ENCODE results near the gene LHX2.

LHX2 gene

DNA sequence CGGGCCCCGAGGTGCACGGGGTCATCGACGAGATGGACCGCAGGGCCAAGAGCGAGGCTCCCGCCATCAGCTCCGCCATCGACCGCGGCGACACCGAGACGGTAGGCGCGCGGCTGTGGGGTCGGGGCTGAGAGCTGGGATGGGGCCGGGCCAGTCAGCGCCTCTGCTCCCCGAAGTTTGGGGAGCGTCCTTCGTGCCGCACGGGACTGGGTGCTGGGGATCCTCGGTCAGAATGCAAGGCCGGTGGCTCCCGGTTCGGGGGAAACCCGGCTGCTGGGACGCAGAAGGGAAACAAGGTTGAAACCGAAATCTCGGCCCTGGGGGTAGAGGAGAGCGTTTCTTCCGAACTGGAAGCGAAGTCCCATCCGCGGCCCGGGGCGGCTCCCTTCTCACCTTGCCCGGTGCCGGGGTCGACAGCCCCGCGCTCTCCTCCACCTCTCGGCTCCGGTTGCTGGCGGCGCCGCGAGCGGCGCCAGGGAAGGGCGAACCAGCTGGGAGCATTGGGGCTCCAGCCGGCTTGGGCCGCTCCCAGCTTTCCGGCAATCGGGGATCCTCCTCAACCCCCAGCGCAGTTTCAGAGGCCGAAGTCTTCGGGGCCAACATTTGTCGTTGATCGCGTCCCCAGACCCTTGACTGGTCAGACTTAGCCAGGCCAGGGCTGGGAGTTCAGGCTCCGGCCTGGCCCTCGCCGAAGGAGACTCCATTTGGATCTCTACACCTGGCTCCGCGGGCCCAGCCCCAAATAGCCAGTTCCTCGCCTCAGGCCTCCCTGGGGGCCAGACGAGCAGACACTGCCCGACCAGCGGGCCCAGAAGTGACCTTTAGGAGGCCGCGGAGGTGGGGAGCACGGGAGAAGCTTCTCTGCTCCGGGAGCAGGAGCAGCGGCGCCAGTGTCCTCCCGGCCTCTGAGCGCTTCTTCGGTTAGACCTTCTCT, 1.1 kb downstream of the LHX2 start:
- in situ Hi-C loops (cut with HindIII; ENCODE audit: low sequenced_read_pairs): no loop called here

DNA sequence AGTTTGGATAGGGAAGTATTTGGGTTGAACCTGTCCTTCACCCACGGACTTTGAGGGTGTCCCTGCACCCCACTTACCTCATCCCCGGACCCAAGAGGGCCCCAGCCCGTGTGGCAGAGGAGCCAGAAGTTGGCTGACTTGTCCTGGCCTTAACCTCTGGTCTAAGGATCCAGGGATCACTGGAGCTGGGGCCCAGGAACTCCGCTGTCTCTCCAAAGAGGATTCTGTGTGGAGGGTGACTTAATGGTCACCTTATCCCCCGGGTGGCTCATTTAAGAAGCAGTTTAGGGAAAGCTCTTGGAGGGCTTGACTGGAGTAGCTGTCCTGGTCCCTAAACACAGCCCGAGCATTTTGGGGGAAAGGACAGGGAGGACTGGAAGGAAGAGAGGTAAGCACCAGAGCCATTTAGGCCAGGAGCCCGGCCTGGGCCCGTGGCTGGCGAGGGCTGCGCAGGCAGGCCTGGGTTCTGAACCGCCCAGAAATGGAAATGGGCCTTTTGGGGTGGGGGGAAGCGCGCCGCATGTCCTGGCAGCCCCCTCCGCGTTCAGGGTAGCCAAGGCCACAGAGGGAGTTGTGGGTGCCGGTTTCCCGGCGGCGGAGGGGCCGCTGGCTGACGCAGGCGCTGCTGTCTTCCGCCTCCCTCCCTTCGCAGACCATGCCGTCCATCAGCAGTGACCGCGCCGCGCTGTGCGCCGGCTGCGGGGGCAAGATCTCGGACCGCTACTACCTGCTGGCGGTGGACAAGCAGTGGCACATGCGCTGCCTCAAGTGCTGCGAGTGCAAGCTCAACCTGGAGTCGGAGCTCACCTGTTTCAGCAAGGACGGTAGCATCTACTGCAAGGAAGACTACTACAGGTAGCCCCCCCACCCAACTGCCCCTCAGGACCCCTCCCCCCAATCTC, 2.0 kb downstream of the LHX2 start:
- in situ Hi-C loops (cut with HindIII; ENCODE audit: low sequenced_read_pairs): no loop called here

DNA sequence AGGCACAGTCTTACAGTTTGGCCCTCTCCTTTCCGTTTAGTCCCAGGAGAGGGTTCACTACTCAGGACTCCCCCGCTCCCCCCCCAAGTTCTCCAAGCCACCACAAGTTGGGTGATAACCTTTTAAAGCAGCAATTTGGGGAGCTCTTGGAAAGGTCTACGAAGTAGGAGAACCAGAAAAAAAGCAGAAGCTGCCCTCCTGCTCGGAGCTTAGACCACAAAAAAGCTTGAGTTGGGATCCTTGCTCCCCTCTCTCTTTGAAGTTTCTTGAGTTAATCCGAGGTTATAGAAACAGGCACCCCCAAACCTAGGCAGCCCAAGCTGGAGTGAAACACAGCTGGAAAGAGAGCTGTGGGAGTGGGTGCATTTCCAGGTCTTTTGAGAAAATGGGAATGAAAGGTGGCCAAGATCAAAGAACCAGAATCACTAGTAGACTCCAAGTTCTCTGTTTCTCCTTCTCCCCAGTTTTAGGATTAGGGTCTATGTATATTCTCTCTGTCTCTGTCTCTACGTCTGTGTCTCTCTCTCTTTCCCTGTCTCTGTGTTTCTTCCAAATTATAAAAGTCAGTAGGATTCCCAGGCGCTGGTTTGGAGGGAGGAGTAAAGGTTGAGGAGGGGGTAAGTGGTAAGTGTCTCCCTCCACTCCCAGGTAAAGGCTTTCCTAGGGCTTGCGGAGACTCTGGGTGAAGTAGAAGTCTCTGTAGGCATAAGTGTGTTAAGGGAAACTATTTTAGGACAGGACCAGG, 2.8 kb downstream of the LHX2 start:
- in situ Hi-C loops (cut with HindIII; ENCODE audit: low sequenced_read_pairs): no loop called here

DNA sequence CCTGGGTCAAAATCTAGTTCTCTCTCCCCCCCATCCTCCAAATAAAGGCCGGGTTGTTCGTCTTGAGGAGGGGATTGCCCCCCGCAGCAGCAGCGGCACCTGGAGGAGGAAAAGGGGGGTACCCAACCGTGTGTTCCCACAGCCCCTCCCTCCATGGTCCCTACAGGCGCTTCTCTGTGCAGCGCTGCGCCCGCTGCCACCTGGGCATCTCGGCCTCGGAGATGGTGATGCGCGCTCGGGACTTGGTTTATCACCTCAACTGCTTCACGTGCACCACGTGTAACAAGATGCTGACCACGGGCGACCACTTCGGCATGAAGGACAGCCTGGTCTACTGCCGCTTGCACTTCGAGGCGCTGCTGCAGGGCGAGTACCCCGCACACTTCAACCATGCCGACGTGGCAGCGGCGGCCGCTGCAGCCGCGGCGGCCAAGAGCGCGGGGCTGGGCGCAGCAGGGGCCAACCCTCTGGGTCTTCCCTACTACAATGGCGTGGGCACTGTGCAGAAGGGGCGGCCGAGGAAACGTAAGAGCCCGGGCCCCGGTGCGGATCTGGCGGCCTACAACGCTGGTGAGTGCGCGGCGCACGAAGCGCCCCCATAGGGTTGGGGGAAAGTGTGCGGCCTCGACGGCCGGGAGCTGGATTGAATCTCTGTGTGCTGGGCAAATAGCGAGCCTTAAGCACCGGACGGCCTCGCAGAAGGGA, 3.5 kb downstream of the LHX2 start:
- in situ Hi-C loops (cut with HindIII; ENCODE audit: low sequenced_read_pairs): no loop called here

DNA sequence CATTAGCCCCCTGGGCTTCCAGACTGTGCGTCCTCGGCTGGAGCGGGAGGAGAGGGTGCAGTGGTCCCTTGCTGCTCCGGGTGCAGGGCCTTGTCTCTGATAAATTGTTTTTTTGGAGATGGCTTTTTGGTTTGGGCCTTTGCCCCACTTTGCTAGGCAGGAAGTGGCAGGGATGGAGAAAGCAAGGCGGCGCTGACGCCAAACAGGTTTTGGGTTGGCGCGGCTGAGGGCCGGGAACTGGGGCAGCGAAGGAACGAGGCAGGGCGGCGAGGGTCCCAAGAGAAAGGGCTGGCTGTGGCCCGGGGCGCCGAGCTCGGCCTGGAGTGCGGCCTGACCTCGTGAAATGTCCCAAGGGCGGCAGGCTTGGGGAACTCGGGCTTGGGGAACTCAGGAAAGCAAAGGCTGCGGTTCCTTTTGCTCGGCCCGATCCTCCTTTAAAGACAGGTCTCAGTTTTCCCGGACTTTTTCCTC, 4.1 kb downstream of the LHX2 start:
- in situ Hi-C loops (cut with HindIII; ENCODE audit: low sequenced_read_pairs): no loop called here

DNA sequence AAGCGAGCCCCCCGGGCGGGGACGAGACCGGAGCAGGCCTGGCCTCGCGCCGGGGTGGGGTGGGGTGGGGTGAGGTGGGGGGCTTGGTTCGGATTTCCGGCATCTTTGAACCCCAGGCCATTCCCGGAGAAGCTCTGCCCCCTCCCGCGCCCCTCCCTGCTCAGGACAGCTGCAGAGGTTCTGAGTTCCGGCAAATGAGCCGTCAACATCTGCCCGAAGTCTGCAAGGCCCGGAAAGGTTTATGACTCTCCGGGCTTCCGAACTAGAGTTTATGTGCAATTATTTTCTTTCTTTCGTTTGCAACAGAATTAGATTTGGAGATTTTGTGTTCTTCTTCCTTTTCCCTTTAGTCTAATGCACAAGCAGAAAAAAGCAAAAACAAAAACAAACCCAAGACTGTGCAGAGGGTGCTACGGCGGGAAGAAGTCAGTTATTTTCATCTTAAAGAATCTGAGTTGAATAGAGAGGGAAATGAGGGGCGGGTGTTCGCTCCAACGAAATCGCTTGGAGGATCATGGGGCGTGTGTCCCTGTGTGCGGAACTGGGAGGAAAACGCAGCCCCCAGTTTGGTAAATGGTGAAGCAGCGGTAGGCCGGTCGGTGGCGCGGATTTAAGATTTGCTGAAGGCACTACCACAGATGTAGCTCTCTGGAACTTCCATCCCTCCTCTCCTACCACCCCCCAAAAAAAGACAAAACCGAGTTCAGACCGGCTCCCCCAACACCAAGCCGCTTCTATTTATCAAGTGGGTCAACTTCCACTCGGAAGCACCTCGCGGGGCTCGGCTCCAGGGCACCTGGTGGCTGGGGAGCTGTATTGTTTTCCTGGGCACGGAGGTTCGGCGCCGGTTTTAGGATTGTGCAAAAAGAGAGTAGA, 4.8 kb downstream of the LHX2 start:
- in situ Hi-C loops (cut with HindIII; ENCODE audit: low sequenced_read_pairs): no loop called here

DNA sequence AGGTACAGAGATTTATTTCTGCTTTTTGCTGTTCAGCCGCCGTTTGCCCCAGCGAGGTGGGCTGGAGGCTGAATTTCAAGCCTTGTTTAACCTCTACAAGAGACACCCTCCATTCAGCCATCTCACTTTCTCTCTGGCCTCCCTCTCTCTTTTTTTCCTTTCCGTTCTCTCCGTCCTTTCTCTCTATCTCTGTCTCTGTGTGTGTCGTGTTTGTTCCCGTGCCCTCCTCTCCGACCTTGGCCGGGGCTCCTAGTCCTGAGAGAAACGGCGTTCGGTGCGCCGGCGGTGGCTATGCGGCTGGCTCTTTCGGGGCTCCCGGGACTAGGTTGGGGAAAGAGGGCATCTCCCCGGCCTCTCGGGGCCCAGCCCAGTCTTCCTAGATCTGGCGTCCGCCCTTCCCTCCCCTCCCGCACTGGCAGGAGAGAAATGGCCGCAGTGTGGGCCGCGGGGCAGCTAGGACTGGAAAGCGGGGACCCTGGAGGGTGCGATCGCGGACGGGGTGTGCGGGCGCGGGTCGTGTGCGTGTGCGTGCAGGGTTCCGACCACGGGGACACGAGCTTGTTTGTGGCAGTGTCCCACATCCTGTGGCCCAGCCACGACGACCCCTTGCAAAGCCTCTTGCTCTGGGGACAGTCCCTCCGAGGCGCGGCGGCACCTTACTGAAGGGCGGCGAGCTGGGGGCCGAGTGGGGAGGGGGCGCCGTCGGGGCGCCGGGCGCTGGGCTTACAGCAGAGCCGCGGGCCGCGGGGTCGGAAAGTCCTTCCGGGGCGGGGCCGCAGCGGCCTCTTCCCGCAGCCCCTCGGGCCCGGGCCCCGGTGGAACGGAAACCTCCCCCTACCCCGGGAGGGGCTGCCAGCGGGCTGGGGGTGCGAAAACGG, 5.7 kb downstream of the LHX2 start:
- in situ Hi-C loops (cut with HindIII; ENCODE audit: low sequenced_read_pairs): no loop called here

DNA sequence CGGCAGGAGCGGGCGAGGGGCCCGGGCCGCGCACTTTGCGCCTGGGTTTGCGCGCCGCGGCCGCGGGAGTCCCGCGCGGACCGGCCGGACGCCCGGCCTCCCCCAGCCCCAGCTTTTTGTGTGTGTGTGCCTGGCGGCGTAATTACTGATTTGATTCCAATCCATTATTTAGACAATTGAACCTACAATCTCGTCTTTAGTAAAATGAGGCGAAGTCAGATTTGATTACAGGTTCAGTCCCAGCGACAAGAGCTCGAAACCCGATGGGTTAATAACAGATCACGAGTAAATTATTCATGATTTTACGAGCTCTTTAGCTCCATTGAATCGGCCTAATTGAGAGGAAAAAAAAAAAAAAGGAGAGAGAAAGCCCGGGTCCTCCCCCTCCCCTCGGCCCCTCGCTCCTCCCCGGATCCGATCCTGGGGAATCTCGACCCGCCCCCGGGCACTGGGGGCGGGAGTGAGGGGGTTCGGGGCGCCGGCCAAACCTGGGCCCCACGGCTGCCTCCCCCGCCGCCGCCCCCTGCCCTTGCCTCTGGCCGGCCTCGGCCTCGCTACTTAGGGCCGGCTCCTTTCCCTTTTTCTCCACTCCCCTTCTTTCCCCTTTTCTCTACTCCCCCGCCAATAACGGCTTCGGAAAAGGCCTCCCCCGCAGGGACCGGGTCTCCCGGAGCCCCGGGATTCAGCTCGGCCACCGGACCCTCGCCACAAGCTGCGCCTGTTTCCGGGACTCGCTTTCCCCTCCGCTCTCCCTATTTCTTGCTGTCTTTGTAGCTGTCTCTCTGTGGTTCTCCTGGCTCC, 6.6 kb downstream of the LHX2 start:
- in situ Hi-C loops (cut with HindIII; ENCODE audit: low sequenced_read_pairs): no loop called here

DNA sequence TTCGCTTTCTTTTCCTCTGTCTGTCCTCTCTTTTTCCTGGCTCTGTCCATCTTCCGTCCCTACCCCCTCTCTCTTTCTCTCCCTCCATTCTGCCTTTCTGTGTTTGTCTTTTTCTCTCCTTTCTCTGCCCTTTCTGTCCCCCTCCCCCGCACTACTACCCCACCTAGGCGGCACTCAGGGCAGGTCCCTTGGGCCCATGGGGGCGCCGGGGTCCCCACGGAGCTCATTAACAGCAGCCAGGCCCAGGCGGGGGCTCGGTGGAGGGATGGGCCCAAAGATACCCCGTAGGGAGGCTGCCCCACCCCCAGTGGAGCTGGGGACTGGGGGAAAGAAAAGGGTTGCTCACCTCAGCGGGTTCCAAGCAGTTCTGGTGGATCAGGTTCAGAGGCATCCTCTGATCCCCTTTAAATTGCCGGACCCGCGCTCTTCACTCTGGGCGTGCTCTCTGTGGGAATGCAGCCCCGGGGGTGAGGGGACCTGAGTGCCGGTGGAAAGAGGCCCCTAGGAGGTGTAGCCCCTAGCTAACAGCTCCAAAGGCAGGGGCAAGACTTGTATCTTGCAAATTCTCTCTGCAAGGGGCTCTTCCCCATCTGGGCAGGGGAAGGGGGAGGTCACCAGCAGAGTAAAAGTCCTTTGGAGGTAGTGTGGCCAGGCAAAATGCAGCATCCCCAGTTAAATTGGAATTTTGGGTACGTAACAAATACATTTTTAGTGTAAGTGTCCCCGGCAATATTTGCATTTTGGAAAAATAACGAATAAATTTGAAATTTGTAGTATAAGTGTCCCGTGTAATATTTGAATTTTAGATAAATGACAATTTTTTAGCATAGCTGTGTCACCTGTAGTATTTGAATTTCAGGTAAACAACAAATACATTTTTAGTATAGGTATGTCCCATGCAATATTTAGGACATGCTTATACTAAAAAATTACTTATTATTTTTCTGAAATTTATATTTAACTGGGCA, 7.4 kb downstream of the LHX2 start:
- in situ Hi-C loops (cut with HindIII; ENCODE audit: low sequenced_read_pairs): no loop called here

DNA sequence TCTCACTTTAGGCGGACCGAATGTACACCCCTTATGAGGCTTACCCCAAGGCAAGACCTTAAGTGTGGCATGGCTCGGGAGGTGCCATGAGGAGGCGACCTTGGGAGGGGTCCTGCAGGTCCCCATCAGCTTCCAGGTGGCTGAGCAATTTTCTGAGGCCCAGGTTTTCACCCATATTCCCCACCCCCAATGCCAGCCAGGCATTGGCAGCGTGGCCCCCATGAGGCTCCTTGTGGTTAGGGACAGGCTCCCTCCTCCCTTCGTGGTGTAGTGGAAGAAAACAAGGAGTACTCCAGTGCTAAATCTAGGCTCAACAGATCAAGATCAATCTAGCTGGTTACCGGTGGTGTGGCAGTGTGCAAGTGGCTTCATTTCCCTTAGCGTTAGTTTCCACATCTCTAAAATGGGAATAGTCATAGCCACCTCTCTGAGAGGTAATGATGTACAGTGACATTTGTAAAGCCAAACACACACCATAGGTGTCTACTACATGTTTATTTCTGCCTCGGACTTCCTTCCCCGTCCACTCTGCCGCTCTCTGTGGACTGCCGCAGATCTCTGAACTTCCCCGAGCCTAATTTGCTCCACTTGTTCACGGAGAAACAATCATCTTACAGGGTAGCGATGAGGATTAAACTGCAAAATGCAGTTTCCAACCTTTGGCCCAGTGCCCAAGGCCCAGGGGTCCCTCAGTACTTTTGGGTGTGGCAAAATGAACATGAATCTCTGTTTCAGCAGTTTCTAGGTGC, 8.4 kb downstream of the LHX2 start:
- in situ Hi-C loops (cut with HindIII; ENCODE audit: low sequenced_read_pairs): no loop called here

DNA sequence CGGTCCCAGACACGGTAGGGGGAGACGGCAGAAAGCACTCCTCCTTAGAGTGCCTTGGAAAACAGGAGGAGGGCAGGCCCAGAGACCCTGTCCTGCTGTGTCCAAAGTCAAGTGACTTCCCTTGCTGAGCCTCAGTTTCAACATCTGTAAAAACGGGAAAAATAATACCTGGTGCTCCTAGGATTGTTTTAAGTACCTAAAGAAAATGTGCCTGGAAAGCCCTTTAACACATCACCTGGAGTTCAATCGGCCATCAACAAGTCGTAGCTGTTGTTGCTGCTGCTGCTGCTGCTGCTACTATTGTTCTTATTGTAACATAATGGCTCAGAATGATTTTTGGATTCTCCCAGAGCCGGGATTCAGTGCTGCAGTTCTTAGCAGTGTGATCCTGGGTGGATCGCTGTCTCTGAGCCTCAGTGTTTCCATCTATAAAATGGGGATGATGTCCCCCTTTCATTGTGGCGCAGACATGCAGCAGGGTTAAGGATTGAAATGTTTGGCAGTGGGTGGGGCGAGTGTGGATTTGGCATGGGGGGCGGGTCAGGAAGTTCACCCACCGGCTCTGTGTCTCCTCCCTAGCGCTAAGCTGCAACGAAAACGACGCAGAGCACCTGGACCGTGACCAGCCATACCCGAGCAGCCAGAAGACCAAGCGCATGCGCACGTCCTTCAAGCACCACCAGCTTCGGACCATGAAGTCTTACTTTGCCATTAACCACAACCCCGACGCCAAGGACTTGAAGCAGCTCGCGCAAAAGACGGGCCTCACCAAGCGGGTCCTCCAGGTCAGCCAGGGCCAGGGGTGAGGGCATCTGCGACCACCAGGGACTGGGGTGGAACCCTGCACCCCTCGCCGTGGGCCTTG, 9.2 kb downstream of the LHX2 start:
- in situ Hi-C loops (cut with HindIII; ENCODE audit: low sequenced_read_pairs): no loop called here

DNA sequence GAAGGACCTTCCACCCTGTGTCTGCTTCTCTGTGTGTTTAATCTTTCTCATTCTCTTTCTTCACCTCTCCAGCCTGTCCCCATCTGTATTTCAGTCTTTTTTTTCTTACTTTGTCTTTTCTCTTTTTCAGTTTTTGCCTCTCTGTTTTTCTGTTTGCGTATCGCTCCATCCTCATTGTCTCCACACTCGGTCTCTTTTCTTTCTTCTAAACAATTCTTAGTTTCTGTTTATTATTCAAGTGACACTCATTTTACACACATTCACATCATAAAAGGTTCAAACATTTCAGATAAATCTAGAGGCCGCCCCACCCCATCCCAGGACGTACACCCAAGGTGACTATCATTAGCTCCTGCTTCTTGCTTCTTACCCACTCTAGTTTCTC, 9.8 kb downstream of the LHX2 start:
- in situ Hi-C loops (cut with HindIII; ENCODE audit: low sequenced_read_pairs): no loop called here

DNA sequence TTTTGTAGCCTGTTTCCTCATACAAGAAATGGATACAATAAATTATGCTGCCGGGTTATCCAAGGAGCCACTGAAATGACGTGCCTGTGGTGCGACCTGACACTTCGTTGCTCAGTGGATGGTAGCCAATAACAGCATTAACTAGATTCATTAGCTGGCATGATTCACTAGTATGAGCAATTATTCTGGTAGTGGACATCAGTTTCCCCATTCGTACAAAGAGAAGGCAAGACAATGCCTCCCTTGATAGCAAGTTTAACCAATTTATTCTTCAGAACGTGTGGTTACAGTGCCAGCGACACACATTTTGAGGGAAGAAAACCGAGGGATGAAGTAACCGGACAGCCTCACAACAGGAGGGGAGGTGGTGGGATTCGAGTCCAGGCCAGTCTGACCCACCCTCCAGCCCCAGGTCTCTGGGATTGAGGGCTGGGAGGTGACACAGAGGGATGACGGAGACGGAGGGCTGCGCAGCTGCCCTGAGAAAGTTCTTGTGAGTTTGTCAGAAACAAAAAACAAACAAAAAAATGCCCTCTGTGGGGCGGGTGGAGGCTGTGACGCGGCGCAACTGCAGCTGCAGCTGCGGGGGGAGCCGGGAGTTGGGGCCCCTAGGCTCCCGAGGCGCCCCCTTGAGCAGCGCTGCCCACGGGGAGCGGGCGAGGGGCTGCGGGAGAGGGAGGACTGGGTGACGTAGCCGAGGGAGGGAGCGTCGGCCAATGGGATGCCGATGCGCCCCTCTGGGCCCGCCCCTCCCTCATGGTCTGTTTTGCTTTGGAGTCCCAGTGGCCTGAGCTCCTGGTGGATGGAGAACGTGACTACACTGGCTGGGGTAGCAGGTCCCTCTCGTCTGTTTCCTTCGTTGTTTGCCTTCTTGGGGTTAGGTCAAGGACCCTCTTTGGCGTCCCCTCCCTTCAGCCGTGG, 10.9 kb downstream of the LHX2 start:
- in situ Hi-C loops (cut with HindIII; ENCODE audit: low sequenced_read_pairs): no loop called here

DNA sequence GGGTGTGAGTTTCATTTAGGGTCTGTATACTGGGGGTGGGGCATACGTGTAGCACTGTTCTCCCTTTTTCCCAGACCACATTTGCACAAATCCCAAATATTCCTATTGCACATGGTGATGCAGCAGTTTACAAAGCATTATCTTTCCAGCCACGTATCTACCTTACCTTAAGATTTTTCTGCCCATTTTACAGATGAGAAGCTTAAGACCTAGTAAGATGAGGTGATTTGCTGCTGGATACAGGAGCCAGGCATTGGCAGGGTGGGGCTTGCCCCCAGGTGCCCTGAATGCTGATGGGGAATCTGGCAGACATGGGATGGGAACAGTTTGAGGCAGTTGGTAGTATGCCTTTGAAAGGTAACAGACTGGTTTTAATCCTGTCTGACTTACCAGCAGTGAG, 12.5 kb downstream of the LHX2 start:
- in situ Hi-C loops (cut with HindIII; ENCODE audit: low sequenced_read_pairs): no loop called here

Measured in DLD1 (cell line).